Coronary artery (tissue), 2 donors: ENCODE measurements around the gene PLEKHM1.

Experiments used
- DNase-seq: peaks from one replicate; pipeline ENCODE4 v3.0.0-alpha.2; 2017; ENCODE audit warnings: low spot score
- H3K27ac ChIP-seq, 2 donors: fragments of 200-600 bp; sonication (generic); one replicate each; pipeline ENCODE4 v1.5.1; 2016 to 2019
- H3K4me3 ChIP-seq: fragments of 200-600 bp; sonication (generic); 2 replicates; pipeline ENCODE4 v1.5.1; 2016; ENCODE audit warnings: mild to moderate bottlenecking, moderate library complexity
- TF ChIP-seq, protein P1 (sequence below): fragments of 200-600 bp; sonication (generic); IDR thresholded peaks from one replicate; pipeline ENCODE4 v1.5.1; 2019; ENCODE audit warnings: antibody characterized with exemption

The PLEKHM1 gene

DNA sequence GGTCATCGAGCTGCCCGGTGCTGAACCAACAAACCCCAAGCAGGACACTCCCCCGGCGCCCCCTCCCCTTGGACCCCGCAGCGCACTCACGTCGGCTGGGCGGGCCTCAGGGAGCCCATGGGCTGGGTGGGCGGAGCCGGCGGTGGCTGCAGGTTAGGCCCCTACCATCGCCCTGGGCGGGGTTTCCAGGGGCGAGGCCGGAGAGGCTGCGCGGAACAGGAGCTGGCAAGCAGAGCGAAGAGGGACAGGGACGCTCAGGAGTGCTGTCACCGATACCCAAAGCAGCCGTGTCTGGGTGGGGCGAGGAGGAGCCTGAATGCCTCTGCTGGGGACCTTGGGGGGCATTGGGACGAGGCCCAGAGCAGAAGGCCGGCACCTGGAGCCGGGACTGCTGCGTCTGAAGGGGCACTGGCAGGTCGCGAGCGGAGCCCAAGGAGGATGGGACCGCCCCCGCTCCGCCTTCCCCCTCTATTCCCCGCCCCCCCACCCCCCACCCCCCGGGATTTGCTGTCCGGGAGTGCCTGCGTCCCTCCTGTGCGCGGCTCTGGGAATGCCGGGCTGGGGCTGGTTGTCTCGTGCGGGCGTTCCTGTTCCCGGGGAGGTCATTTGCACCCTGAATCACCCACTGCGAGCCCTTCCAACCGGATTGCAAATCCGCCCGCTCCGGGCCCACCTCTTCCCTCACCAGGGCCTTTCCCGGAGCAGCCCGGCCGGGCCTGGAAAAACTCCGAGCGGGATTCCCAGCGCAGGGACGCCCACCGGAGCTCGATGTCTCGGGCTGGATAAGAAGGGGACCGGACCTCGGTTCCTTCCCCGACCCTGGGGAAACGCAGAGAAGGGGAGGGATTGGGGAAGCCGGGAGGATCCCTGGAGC, 58.8 kb downstream of the PLEKHM1 start:
- DNase-seq: peak; percentile 76

GRCh38 chr17:45430738-45431530, 59.6 kb downstream of the PLEKHM1 start:
- TF ChIP-seq, protein P1, sequence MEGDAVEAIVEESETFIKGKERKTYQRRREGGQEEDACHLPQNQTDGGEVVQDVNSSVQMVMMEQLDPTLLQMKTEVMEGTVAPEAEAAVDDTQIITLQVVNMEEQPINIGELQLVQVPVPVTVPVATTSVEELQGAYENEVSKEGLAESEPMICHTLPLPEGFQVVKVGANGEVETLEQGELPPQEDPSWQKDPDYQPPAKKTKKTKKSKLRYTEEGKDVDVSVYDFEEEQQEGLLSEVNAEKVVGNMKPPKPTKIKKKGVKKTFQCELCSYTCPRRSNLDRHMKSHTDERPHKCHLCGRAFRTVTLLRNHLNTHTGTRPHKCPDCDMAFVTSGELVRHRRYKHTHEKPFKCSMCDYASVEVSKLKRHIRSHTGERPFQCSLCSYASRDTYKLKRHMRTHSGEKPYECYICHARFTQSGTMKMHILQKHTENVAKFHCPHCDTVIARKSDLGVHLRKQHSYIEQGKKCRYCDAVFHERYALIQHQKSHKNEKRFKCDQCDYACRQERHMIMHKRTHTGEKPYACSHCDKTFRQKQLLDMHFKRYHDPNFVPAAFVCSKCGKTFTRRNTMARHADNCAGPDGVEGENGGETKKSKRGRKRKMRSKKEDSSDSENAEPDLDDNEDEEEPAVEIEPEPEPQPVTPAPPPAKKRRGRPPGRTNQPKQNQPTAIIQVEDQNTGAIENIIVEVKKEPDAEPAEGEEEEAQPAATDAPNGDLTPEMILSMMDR: no peak
- H3K4me3 ChIP-seq: peak overlapping the region; percentile 74
- H3K27ac ChIP-seq: peak overlapping the region in 1 of 2 donors; percentile 68
- no peak for DNase-seq

More for the DNA sequence above, 58.8 kb downstream of the PLEKHM1 start:
- Histone ChIP-seq H3K27ac (peak overlapping the region in 1 of 2 donors; percentile 68), H3K4me3 (peak overlapping the region; percentile 74)
- TF ChIP-seq, protein P1: no peak

DNA sequence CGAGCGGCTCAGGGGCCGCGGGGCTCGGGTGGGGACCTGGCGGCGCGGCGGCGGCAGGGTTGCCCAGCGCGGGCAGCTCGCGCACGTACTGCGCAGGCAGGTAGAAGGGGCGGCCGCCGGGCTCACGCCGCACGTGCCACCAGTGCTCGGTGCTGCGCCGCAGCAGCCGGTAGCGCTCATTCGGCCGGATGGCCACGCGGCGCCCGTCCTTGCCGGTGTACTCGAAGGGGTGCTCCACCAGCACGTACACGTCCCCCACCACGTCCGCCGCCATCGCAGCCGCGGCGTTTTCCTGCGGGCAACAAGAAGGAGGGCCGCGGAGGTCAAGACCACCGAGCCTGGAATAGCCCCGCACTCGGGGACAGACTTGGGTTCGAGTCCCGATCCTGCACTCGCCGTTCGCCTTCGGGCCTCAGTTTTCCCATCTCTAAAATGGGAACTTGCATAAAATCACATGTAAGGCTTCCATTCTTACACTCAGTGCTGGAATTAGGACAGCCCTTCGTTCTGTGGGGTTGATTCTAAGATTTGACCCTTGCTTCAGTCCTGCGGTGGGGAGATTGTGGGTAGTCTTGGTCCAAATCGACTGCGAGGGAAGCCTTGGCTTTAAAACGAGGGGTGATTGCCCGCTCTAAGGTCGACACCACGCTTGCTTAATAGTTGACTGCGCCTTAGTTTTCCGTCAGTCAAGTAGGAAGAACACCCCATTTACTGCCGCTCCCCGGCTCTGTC, 60.3 kb downstream of the PLEKHM1 start:
- Histone ChIP-seq H3K27ac (no peak overlapping the region), H3K4me3 (peak overlapping the region; percentile 74)
- DNase-seq: no peak
- TF ChIP-seq, protein P1: no peak

DNA sequence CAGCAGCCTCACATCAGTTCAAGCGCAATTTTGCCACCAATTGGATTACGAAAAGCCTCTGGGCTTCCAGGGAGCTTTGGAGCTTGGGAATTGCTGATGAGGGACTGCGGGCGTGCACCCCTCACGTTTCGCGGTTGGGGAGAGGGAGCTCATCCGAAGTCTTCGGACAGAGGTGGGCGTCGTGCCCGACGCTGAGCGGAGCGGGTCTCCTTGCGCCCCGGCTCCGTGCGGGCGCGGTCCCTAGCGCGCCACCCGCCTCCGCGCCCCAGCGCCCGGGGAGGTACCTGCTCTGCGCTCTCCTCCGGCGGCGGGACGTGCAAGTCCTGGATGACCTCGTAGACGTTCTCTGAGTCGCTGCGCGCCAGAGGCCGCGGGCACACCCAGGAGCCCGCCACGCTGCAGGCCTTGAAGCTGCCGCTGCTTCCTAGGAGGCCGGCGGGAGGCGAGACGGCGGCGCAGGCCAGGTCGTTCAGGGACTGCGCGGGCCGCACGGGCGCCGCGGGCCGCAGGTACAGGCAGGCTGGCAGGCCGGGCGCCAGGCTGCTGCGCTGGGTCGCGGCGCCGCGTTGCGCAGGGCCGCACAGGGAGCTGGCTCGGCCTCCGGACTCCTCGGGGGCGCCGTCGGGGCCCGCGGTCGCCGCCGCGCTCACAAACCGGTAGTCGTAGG, 61.0 kb downstream of the PLEKHM1 start:
- Histone ChIP-seq H3K27ac (no peak overlapping the region), H3K4me3 (no peak overlapping the region)
- TF ChIP-seq, protein P1: no peak
- no peak for DNase-seq

DNA sequence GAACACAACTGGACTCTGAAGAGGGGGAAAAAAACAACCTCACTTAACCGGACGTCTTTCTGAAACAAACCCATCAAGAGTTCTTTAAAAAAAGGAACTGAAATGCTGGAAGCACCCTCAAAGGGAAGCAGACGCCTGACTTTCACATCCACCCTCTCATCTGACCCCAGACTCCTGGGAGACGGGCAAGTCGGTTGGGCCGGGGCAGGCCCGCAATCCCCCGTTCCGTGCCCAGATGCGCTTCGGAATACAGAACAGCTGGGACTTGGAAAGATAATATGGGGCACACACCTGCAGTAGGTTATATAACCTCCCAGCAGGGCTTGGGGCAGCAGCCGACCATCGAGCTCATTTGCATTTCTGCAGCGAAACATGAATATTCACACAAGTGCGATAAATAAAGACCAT, 61.6 kb downstream of the PLEKHM1 start:
- no peak overlapping the region for H3K27ac ChIP-seq
- DNase-seq: no peak
- H3K4me3 ChIP-seq: no peak overlapping the region
- TF ChIP-seq, protein P1: no peak

GRCh38 chr17:45428050-45428617, 62.4 kb downstream of the PLEKHM1 start:
- DNase-seq: no peak
- Histone ChIP-seq H3K4me3 (peak overlapping the region; percentile 38), H3K27ac (no peak overlapping the region)
- TF ChIP-seq, protein P1: peak; percentile 95
